Activated T-helper 2 cell treated with anti-CD3 and anti-CD28 coated beads, Interferon-gamma antibody, Interleukin-2, Interleukin-4, amounts not matched to agents 10 μg/mL and 5 μg/mL and 100 μg/mL, durations not matched to agents 14 hours and 24 hours and 36 hours (primary cell): ENCODE results near the gene ACTL6B. TPM values are rescaled to one million over a fixed set of nuclear protein-coding genes. Genes with fewer than 3 reads are reported as not detected.

Experiments used
- DNase-seq: peaks from one replicate; pipeline ENCODE4 v3.0.0; 2021; ENCODE audit warnings: low spot score
- H3K27ac Mint-ChIP-seq: one replicate; pipeline ENCODE4 v1.8.0; 2021; ENCODE audit warnings: mixed read lengths
- H3K27me3 Mint-ChIP-seq: one replicate; pipeline ENCODE4 v1.8.0; 2021; ENCODE audit warnings: low read depth, mixed read lengths
- H3K36me3 Mint-ChIP-seq: one replicate; pipeline ENCODE4 v1.8.0; 2021; ENCODE audit warnings: low read depth, mixed read lengths
- H3K4me1 Mint-ChIP-seq: one replicate; pipeline ENCODE4 v1.8.0; 2021; ENCODE audit warnings: low read depth, mixed read lengths
- H3K4me3 Mint-ChIP-seq: one replicate; pipeline ENCODE4 v1.8.0; 2021; ENCODE audit warnings: low read depth, mild to moderate bottlenecking, moderate library complexity, mixed read lengths
- H3K9me3 Mint-ChIP-seq: one replicate; pipeline ENCODE4 v1.8.0; 2021; ENCODE audit warnings: mixed read lengths
- intact Hi-C: fragments of 100-400 bp; cut with micrococcal nuclease; formaldehyde crosslinking; loops from one replicate; pipeline ENCODE4 v1.15.1; 2023
- total RNA-seq: library from RNA; stranded (reverse); gene quantifications from 2 replicates; pipeline ENCODE4 v1.2.3, GENCODE V29; 2022

ACTL6B gene
- total RNA-seq, 1 donor from 2014 or later, result not detected

DNA sequence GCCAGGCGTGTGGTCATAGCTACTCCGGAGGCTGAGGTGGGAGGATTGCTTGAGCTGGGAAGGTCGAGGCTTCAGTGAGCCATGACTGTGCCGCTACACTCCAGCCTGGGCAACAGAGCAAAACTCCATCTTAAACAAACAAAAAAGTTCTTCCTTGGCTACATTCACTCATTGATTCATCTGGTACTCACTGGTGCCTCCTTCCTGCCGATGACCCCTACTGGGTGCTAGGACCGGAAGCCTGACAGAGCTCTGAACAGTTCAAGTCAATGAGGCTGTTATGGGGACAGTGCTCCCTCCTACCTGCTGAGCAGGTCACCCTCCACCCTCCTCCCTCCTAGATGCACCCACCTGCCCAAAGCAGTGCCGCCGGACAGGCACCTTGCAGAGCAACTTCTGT lies 49.1 kb downstream of the ACTL6B start:
- no peak overlapping the region for H3K27ac Mint-ChIP-seq
- no peak overlapping the region for H3K4me3 Mint-ChIP-seq
- H3K9me3 Mint-ChIP-seq, result no peaks in the 10 kb centered on the region
- H3K4me1 Mint-ChIP-seq, result peaks cover 6% of the 10 kb centered on the region
- H3K27me3 Mint-ChIP-seq, result peaks cover 3% of the 10 kb centered on the region
- no peaks in the 10 kb centered on the region for H3K36me3 Mint-ChIP-seq
- DNase-seq, result no peak
- intact Hi-C loops, result loop anchor here (10.0 kb wide), 1 partner anchor 638 kb away; the partner anchor contains the start of gene FIS1

- intact Hi-C loops, result loop anchor here (10.0 kb wide), 1 partner anchor 638 kb away; the partner anchor contains the start of gene FIS1
- no peaks in the 10 kb centered on the region for H3K36me3 Mint-ChIP-seq
- no peak for DNase-seq
- H3K4me1 Mint-ChIP-seq, result peaks cover 6% of the 10 kb centered on the region
- H3K27ac Mint-ChIP-seq, result no peak overlapping the region
- no peaks in the 10 kb centered on the region for H3K9me3 Mint-ChIP-seq
- peak overlapping the region; percentile 30 for H3K4me3 Mint-ChIP-seq
- peaks cover 3% of the 10 kb centered on the region for H3K27me3 Mint-ChIP-seq
These were observed 49.9 kb downstream of the ACTL6B start for GRCh38 chr7:100606313-100606712.

- Mint-ChIP-seq H3K27ac (peak overlapping the region; percentile 52), H3K36me3 (no peaks in the 10 kb centered on the region), H3K4me3 (peak overlapping the region; percentile 79), H3K27me3 (peaks cover 3% of the 10 kb centered on the region), H3K4me1 (peaks cover 6% of the 10 kb centered on the region), H3K9me3 (no peaks in the 10 kb centered on the region)
- intact Hi-C loops, result loop anchor here (1.0 to 10.0 kb wide), 7 partner anchors 7 to 640 kb away; partner anchors contain the start of genes AGFG2, FBXO24, FIS1 and GNB2
- DNase-seq, result peak; percentile 54
These were observed 51.0 kb downstream of the ACTL6B start for GRCh38 chr7:100604976-100605911.

- Mint-ChIP-seq H3K27me3 (peaks cover 3% of the 10 kb centered on the region), H3K27ac (peak overlapping the region; percentile 84), H3K4me3 (peak overlapping the region; percentile 79), H3K36me3 (no peaks in the 10 kb centered on the region), H3K4me1 (peaks cover 6% of the 10 kb centered on the region), H3K9me3 (no peaks in the 10 kb centered on the region)
- peak; percentile 71 for DNase-seq
- intact Hi-C loops, result loop anchor here (1.0 to 10.0 kb wide), 7 partner anchors 8 to 640 kb away; partner anchors contain the start of genes AGFG2, FBXO24, FIS1 and GNB2
These were observed 51.9 kb downstream of the ACTL6B start for GRCh38 chr7:100604028-100604975.

DNA sequence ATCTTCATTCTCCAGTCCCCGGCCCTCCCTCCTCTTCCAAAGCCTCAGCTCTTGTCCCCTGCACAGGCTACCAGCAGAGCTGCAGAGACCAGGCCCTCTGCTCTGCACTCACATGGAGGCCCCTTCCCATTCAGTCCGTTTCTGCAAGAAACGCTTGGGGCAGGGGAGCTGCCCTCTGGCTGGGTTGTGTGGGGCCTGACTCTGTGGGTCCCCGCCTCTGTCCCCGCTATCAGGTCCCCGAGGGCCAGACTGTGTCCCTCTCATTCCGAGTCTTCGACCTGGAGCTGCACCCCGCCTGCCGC lies 52.6 kb downstream of the ACTL6B start:
- peak overlapping the region; percentile 79 for H3K4me3 Mint-ChIP-seq
- H3K4me1 Mint-ChIP-seq, result peaks cover 6% of the 10 kb centered on the region
- H3K27me3 Mint-ChIP-seq, result peaks cover 3% of the 10 kb centered on the region
- H3K36me3 Mint-ChIP-seq, result no peaks in the 10 kb centered on the region
- no peaks in the 10 kb centered on the region for H3K9me3 Mint-ChIP-seq
- DNase-seq, result no peak
- intact Hi-C loops, result loop anchor here (1.0 to 10.0 kb wide), 7 partner anchors 9 to 641 kb away; partner anchors contain the start of genes AGFG2, FBXO24, FIS1 and GNB2
- peak overlapping the region; percentile 84 for H3K27ac Mint-ChIP-seq

DNA sequence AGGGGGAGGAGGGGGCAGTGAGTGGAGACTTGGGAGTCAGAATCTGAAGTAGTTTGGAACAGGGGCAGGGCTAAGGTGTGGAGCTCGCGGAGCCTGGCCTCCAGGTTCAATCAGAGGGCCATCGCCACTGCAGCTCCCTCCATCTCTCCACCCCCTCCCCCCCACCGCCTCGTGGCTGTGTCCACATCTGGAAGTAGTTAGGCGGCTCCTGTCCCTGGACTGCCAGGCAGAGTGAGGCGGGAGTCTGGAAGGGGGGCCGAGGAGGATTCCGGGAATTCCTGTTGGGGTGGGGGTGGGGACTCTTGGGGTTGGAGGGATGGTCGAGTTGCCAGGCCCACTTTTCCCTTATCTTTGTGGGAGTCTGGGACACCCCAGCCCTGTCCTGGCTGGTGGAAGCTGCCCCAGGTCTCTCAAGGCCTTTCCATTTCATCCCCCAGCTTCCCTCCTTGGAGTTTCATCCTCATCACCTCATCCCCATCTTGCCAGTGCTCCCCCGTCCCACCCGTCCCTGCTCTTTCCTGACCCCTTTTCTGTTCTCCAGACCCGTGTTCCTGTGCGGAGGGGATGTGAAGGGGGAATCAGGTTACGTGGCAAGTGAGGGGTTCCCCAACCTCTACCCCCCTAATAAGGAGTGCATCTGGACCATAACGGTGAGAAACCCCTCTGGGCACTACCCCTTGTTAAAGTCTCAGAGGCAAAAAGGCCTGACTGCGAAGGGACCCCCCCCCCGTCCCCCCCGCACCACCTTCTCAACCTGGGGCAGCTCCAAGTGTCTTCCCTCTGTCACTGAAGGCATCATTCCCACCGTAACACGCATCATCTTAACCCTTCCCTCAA lies 53.1 kb downstream of the ACTL6B start:
- intact Hi-C loops, result loop anchor here (10.0 kb wide), 1 partner anchor 642 kb away; the partner anchor contains the start of gene FIS1
- Mint-ChIP-seq H3K4me3 (peak overlapping the region; percentile 79), H3K9me3 (no peaks in the 10 kb centered on the region), H3K27me3 (peaks cover 3% of the 10 kb centered on the region), H3K27ac (peak overlapping the region; percentile 84), H3K4me1 (peaks cover 9% of the 10 kb centered on the region), H3K36me3 (no peaks in the 10 kb centered on the region)
- DNase-seq, result no peak

DNA sequence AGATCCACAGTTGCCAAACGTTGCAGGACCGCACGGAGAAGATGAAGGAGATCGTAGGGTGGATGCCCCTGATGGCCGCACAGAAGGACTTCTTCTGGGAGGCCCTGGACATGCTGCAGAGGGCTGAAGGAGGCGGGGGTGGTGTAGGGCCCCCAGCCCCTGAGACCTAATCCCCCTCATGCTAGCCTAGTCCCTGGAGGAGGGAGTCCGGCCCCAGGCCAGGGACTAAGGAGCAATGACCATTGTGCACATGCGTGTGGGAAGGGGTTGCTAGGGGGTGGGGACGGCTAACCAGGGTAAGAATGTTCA lies 55.6 kb downstream of the ACTL6B start:
- Mint-ChIP-seq H3K36me3 (no peaks in the 10 kb centered on the region), H3K4me1 (peaks cover 7% of the 10 kb centered on the region), H3K9me3 (no peaks in the 10 kb centered on the region), H3K27me3 (no peaks in the 10 kb centered on the region), H3K27ac (no peak overlapping the region), H3K4me3 (no peak overlapping the region)
- DNase-seq, result no peak
- intact Hi-C loops, result loop anchor here (10.0 kb wide), 1 partner anchor 644 kb away; the partner anchor contains the start of gene FIS1

DNA sequence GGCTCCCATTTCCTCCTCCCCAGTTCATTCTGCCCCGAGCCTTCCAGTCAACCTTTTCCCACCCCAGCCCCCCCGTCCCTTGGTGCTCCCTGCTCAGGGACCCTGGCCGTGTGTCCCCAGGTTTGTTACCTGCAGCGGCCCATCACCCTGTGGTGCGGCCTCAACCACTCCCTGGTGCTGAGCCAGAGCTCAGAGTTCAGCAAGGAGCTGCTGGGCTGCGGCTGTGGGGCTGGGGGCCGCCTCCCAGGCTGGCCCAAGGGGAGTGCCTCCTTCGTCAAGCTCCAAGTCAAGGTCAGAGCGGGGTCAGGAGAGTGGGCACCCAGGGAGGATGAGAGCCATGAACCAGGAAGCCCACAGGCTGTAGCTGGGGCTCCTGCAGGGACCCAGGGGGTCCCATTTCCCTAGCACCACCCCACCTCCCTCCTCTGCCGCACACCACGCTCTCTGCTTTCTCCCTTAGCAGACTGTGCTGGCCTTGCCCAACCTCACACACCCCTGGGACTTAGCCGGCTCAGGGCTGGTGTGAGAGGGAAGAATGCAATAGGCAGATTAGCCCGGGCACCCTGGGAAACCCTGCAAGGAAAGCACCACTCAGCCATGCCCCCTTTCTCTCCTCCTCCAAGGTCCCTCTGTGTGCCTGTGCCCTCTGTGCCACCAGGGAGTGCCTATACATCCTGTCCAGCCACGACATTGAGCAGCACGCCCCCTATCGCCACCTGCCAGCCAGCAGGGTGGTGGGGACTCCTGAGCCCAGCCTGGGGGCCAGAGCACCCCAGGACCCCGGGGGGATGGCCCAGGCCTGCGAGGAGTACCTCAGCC lies 56.1 kb downstream of the ACTL6B start:
- Mint-ChIP-seq H3K27me3 (no peaks in the 10 kb centered on the region), H3K4me3 (no peak overlapping the region), H3K4me1 (peaks cover 7% of the 10 kb centered on the region), H3K27ac (no peak overlapping the region), H3K36me3 (no peaks in the 10 kb centered on the region), H3K9me3 (no peaks in the 10 kb centered on the region)
- no peak for DNase-seq
- intact Hi-C loops, result loop anchor here (10.0 kb wide), 1 partner anchor 645 kb away; the partner anchor contains the start of gene FIS1

DNA sequence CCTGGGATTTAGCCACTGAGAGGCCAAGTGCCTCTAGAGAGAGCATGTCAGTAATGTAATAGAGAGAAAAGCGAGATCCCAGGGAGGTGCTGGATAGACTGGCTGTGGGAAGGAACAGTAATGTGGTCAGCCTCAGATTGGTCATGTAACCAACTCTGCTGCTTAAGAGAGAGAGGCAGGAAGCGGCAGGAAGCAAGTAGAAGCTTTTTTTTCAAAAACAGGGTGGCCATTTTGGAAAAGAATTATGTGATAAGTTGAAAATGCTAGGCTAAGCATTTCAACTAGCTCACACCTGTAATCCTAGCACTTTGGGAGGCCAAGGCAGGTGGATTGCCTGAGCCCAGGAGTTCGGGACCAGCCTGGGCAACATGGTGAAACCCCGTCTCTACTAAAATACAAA lies 57.8 kb downstream of the ACTL6B start:
- no peak overlapping the region for H3K4me3 Mint-ChIP-seq
- intact Hi-C loops, result no loop called here
- no peaks in the 10 kb centered on the region for H3K36me3 Mint-ChIP-seq
- no peak for DNase-seq
- no peaks in the 10 kb centered on the region for H3K9me3 Mint-ChIP-seq
- peaks cover 3% of the 10 kb centered on the region for H3K4me1 Mint-ChIP-seq
- no peaks in the 10 kb centered on the region for H3K27me3 Mint-ChIP-seq
- H3K27ac Mint-ChIP-seq, result no peak overlapping the region

- no peak for DNase-seq
- H3K4me3 Mint-ChIP-seq, result no peak overlapping the region
- intact Hi-C loops, result no loop called here
- H3K27ac Mint-ChIP-seq, result no peak overlapping the region
- H3K9me3 Mint-ChIP-seq, result no peaks in the 10 kb centered on the region
- H3K27me3 Mint-ChIP-seq, result peaks cover 3% of the 10 kb centered on the region
- no peaks in the 10 kb centered on the region for H3K36me3 Mint-ChIP-seq
- peaks cover 3% of the 10 kb centered on the region for H3K4me1 Mint-ChIP-seq
These were observed 61.1 kb downstream of the ACTL6B start for GRCh38 chr7:100595188-100595587.
